GM18526 (cell line): ENCODE data around the gene BORCS6.

ENCODE experiments used
- POLR2A ChIP-seq: IDR thresholded peaks from 3 replicates; pipeline ENCODE4 v1.6.1; 2011; ENCODE audit not compliant: insufficient read length; ENCODE audit errors: extremely low read depth

BORCS6 gene

GRCh38 chr17:8143581-8144400, 46.2 kb downstream of the BORCS6 start:
- TF ChIP-seq POLR2A = no peak

- TF ChIP-seq POLR2A = no peak
Observed at GRCh38 chr17:8142887-8143580, 46.9 kb downstream of the BORCS6 start.

GRCh38 chr17:8142158-8142886, 47.7 kb downstream of the BORCS6 start:
- TF ChIP-seq POLR2A = no peak

- TF ChIP-seq POLR2A = no peak
Observed at GRCh38 chr17:8141741-8142140, 48.2 kb downstream of the BORCS6 start.

GRCh38 chr17:8141045-8141444, 48.9 kb downstream of the BORCS6 start:
- TF ChIP-seq POLR2A = no peak

GRCh38 chr17:8140065-8141029, 49.6 kb downstream of the BORCS6 start:
- no peak for TF ChIP-seq POLR2A

- no peak for TF ChIP-seq POLR2A
Observed at GRCh38 chr17:8138672-8139371, 51.2 kb downstream of the BORCS6 start.

- no peak for TF ChIP-seq POLR2A
Observed at GRCh38 chr17:8138374-8138671, 51.7 kb downstream of the BORCS6 start.
